Small intestine (tissue), 7 donors: ENCODE data around the gene APIP. TPM values are rescaled to one million over a fixed set of nuclear protein-coding genes. Genes with fewer than 3 reads are reported as not detected.

Experiments used
- DNase-seq, 2 donors: peaks; one replicate each; pipeline versions ENCODE4 v3.0.0 to v3.0.0-alpha.2; 2013
- FAIRE-seq: peaks from 2 replicates; lab custom pipeline; 2012; peaks lifted over from hg19 to GRCh38; lab: Jason Lieb, UNC
- H3K27ac ChIP-seq, 3 donors: one replicate each; pipeline ENCODE4 v1.5.1; 2013; ENCODE audit warnings: low read length in 2 of 3, mild to moderate bottlenecking in 2 of 3, control low read depth in 1 of 3, inconsistent platforms in 1 of 3, low read depth in 1 of 3, moderate library complexity in 1 of 3
- H3K27me3 ChIP-seq, 3 donors: one replicate each; pipeline ENCODE4 v1.6.1; 2013; ENCODE audit warnings: low read length in 3 of 3, inconsistent platforms in 1 of 3; ENCODE audit not compliant: control insufficient read depth in 3 of 3, insufficient read depth in 3 of 3
- H3K36me3 ChIP-seq, 3 donors: one replicate each; pipeline ENCODE4 v1.6.1; 2013; ENCODE audit warnings: low read length in 3 of 3, inconsistent platforms in 1 of 3, low read depth in 1 of 3, mild to moderate bottlenecking in 1 of 3, moderate library complexity in 1 of 3; ENCODE audit not compliant: control insufficient read depth in 3 of 3, insufficient read depth in 2 of 3
- H3K4me1 ChIP-seq, 3 donors: one replicate each; pipeline ENCODE4 v1.6.1; 2013; ENCODE audit warnings: low read length in 2 of 3, inconsistent platforms in 1 of 3, low read depth in 1 of 3, mild to moderate bottlenecking in 1 of 3, moderate library complexity in 1 of 3; ENCODE audit not compliant: control insufficient read depth in 3 of 3, insufficient read depth in 2 of 3
- H3K4me3 ChIP-seq, 3 donors: one replicate each; pipeline ENCODE4 v1.5.1; 2013; ENCODE audit warnings: low read length in 3 of 3, control low read depth in 1 of 3, inconsistent platforms in 1 of 3, low read depth in 1 of 3, mild to moderate bottlenecking in 1 of 3, moderate library complexity in 1 of 3
- H3K9me3 ChIP-seq, 2 donors: one replicate each; pipeline ENCODE4 v1.6.1; 2013; ENCODE audit warnings: low read depth in 1 of 2, low read length in 1 of 2; ENCODE audit not compliant: control insufficient read depth in 2 of 2, insufficient read depth in 1 of 2
- WGBS, 3 donors: extraction: QIAGEN DNeasy Blood & Tissue Kit; methylation state at CpG; one replicate each; pipeline ENCODE4 v1.1.7; 2013; 5-methylcytosine and 5-hydroxymethylcytosine counted together
- polyA plus RNA-seq, 4 donors: library from polyadenylated mRNA; stranded (reverse) in 3 of 4; unstranded in 1 of 4; fragments of 200-250 nt in 3 of 4; fragments of 120-200 nt in 1 of 4; gene quantifications; one replicate each; pipeline versions ENCODE4 v1.2.1 to v1.2.3, GENCODE V29; 2013
- donor health status: healthy with polysubstance abuse.
- donor health status: control.
- donor health status: control.
- donor health status: Bipolar disorder and iron deficiency.
- donor health status: healthy.

Gene APIP
- polyA plus RNA-seq, 4 donors = 23.6 to 36.2 (median 30.0) TPM

DNA sequence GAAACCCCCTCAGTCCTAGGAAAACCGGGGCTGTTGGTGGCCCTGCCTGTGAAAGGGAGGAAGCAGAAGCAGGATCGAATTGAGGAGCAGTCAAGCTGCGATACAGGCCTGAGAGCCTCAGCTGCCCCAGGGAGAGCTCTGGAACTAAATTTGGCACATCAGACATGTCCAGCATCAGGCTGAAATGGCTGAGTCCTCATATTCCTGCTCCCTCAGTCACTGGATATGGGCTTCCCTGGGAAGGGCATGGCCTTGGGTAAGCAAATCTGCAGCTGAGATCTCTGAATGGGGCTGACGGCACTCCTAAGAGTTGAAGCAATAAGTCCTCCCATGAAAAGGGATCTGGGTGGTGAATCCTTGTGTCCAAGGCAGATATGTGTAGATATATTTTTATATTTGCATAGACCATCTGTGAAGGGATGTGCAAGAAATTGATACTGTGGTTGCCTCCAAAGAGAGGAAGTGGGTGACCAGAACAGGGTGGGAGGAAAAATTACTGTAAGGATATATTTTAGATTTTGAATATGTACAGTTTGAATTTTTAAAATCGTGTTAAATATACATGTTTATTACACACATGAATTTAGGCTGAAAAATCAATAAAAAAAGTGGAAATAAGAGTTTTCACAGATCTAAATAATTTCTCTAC is 45.5 kb downstream of the APIP start:
- Histone ChIP-seq H3K27ac (no peak overlapping the region), H3K27me3 (no peaks in the 10 kb centered on the region), H3K36me3 (peaks cover 0 to 4% (median 0%) of the 10 kb centered on the region in 3 donors), H3K4me3 (no peak overlapping the region), H3K9me3 (peaks cover 0 to 12% of the 10 kb centered on the region in 2 donors), H3K4me1 (no peaks in the 10 kb centered on the region)
- WGBS, 3 donors = 86 to 91% (median 91%) methylated on average over 5 of the region's 5 CpGs
- no peak for DNase-seq
- FAIRE-seq = no peak

DNA sequence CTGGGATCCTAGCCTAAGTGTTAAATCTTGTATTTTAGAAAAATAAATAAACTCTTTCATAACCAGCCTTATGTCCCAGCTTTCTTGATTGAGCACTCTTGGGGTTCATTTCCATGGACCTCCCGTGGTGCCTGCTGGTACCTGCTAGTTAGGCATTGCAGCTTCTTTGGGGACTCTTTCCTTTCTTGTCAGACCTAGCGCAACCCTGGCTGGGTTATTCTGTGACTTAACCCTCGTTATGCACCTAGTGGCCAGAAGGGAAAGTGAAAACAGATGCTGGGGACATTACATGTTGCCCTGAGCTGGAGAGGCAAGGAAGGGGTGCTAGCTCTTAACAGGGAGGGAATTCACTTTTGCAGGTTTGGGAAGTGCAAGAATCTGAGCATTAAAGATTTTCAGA is 46.8 kb downstream of the APIP start:
- no peaks in the 10 kb centered on the region for H3K27me3 ChIP-seq
- DNase-seq (no peak), FAIRE-seq (no peak)
- H3K4me1 ChIP-seq = no peaks in the 10 kb centered on the region
- no peak overlapping the region for H3K4me3 ChIP-seq
- H3K36me3 ChIP-seq = no peaks in the 10 kb centered on the region
- no peak overlapping the region for H3K27ac ChIP-seq
- WGBS, 3 donors = 69 to 76% (median 72%) methylated on average over 3 of the region's 3 CpGs
- no peaks in the 10 kb centered on the region for H3K9me3 ChIP-seq

DNA sequence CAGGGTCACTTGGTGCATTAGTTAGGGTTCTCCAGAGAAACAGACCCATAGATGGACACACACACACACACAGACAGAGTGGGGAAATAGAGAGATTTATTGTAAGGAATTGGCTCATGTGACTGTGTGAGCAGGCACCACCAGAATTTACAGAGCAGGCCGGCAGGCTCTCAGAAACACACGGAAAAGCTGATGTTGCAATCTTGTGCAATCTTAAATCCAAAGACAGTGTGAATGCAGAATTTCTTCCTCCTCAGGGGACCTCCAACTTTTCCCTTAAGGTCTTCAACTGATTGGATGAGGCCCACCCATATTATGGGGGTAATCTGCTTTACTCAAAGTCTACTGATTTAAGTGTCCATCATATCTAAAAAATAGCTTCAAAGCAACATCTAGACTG is 49.8 kb downstream of the APIP start:
- WGBS, 3 donors = 84 to 91% (median 90%) methylated on average over 2 of the region's 2 CpGs
- no peak overlapping the region for H3K4me3 ChIP-seq
- H3K27me3 ChIP-seq = no peaks in the 10 kb centered on the region
- no peak overlapping the region for H3K27ac ChIP-seq
- H3K9me3 ChIP-seq = peaks cover 0 to 2% of the 10 kb centered on the region in 2 donors
- FAIRE-seq (no peak), DNase-seq (no peak)
- no peaks in the 10 kb centered on the region for H3K4me1 ChIP-seq
- H3K36me3 ChIP-seq = no peaks in the 10 kb centered on the region

DNA sequence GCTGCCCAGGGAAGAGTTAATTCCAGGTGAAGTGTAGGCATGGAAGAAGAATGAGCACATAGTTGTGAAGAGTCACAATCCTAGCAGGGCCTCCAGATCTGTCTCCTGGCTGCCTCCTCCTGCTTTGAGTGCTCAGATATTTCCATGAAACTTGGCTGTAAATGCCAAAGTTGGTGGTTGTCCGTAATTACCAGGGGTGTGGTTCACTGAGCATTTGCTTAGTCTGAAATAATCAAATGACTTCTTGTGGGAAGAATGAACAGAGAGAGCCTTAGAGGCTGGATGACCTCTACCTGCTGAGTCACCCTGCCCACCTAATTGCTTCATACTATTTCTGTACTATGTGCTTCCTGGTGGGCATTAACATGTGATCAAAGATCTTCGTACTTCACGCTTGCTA is 50.9 kb downstream of the APIP start:
- no peak for FAIRE-seq
- Histone ChIP-seq H3K27me3 (no peaks in the 10 kb centered on the region), H3K4me1 (no peaks in the 10 kb centered on the region), H3K36me3 (no peaks in the 10 kb centered on the region), H3K9me3 (peaks cover 0 to 2% of the 10 kb centered on the region in 2 donors), H3K4me3 (no peak overlapping the region), H3K27ac (no peak overlapping the region)
- 93 to 95% (median 94%) methylated on average over 3 of the region's 3 CpGs for WGBS, 3 donors
- no peak for DNase-seq

DNA sequence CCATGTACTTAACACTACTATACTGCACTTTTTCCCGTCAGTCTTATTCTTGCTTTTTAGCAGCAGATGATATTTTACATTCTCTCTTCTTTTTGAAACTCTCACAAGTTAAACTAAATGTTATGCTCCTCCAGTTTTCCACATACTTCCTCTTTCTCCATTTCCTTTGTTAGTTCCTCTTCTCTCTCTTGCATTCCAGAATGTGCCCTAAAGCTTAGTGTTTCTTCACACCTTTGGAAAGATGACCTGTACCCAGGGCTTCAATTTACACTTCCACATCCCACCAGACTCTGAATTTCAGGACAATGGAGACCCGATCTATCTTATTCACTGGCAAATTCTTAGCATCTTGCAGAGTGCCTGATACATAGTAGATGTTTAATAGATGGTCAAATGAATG is 51.8 kb downstream of the APIP start:
- H3K4me3 ChIP-seq = no peak overlapping the region
- no peaks in the 10 kb centered on the region for H3K4me1 ChIP-seq
- FAIRE-seq = no peak
- H3K27ac ChIP-seq = no peak overlapping the region
- H3K27me3 ChIP-seq = no peaks in the 10 kb centered on the region
- H3K9me3 ChIP-seq = peaks cover 0 to 2% of the 10 kb centered on the region in 2 donors
- DNase-seq = no peak
- WGBS, 3 donors = 84 to 95% (median 91%) methylated on average over 2 of the region's 2 CpGs
- no peaks in the 10 kb centered on the region for H3K36me3 ChIP-seq

DNA sequence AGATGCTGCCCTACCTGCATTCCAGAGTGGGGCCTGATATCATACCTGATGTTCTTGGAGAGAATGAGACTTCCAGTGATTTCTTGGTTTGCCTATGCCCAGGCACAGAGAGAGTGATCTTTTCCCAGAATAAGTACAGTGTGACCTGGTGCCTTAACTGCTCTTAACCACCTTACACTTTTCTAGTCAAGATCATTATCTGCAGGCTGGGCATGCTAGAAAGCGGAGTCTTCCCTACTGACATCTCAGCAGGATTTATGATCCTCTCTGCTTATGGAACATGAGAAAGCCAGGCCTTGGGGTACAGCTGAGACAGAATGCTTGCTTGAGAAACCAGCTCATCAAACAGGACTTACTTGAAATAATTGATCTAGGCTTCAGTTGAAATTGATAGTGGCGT is 53.1 kb downstream of the APIP start:
- WGBS, 3 donors = 45 to 77% (median 48%) methylated on average over 2 of the region's 2 CpGs

DNA sequence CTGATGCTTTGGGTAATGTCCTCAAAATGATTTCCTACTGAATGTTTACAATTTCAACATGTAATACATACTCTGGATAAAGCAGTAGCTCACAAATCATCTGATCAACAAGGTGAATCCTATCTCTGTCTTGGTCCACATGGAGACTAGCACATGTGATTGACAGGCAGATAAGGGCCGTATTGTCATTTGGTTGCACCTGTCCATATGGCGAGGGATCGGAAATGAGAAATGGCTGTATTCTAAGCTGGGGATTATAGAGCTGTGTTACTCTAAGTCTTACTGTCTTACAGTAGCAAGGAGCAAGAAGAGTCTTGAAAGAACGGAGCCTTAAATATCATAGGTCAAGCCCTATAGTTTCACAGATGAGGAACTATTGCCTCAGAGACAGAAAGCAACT is 55.7 kb downstream of the APIP start:
- Histone ChIP-seq H3K27ac (no peak overlapping the region), H3K4me3 (no peak overlapping the region), H3K4me1 (no peaks in the 10 kb centered on the region), H3K9me3 (peaks cover 0 to 2% of the 10 kb centered on the region in 2 donors), H3K36me3 (no peaks in the 10 kb centered on the region), H3K27me3 (no peaks in the 10 kb centered on the region)
- FAIRE-seq = no peak
- DNase-seq = no peak
- 67 to 85% (median 81%) methylated on average over 4 of the region's 4 CpGs for WGBS, 3 donors

More for the DNA sequence above, 53.1 kb downstream of the APIP start:
- H3K9me3 ChIP-seq = peaks cover 0 to 2% of the 10 kb centered on the region in 2 donors
- no peak overlapping the region for H3K27ac ChIP-seq
- H3K36me3 ChIP-seq = no peaks in the 10 kb centered on the region
- no peaks in the 10 kb centered on the region for H3K4me1 ChIP-seq
- DNase-seq (no peak), FAIRE-seq (no peak)
- H3K27me3 ChIP-seq = no peaks in the 10 kb centered on the region
- no peak overlapping the region for H3K4me3 ChIP-seq

DNA sequence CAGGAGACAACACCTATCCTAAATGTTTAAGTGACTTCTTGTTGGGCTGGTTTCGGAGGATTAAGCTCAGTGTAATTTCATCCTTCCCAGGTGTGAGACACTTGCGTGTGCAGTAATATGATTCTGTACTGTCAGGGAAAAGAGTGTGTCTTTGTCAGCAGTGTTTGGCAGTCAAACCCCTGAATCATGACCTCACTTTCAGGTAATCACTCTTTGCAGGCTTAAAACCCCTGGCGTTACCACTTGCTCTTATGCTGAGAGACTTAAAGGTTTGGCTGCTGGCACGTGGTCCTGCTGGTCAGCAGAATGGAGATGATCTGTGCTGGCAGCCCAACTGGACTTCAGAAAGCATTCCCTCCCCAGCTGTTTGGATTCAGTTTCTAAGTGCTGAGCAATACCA is 56.1 kb downstream of the APIP start:
- H3K36me3 ChIP-seq = no peaks in the 10 kb centered on the region
- DNase-seq (no peak), FAIRE-seq (no peak)
- H3K27me3 ChIP-seq = no peaks in the 10 kb centered on the region
- no peak overlapping the region for H3K27ac ChIP-seq
- 27 to 57% (median 42%) methylated on average over 4 of the region's 4 CpGs for WGBS, 3 donors
- peaks cover 0 to 2% of the 10 kb centered on the region in 2 donors for H3K9me3 ChIP-seq
- no peak overlapping the region for H3K4me3 ChIP-seq
- H3K4me1 ChIP-seq = no peaks in the 10 kb centered on the region

DNA sequence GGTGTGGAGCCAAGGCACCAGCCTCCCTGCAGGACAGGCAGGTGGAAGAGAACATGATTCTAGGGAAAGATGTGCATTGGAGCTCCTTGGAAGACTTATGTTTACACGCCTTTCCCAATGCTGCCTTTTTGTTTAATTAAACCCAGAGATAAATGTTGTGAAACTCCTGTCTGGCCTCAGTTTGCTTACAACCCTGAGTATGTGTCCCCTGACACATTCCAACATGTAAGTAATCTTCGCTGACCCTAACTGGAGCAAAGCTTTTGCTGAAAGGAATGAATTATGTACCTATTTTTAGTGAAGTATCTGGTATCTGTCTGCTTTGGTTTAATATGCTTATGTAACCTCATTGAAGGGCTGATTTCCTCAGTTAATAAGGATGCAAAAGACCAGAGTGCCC is 56.7 kb downstream of the APIP start:
- H3K4me1 ChIP-seq = peaks cover 0 to 4% (median 0%) of the 10 kb centered on the region in 3 donors
- FAIRE-seq (no peak), DNase-seq (no peak)
- WGBS, 3 donors = 71 to 86% (median 84%) methylated on average over 2 of the region's 2 CpGs
- peaks cover 0 to 2% of the 10 kb centered on the region in 2 donors for H3K9me3 ChIP-seq
- H3K36me3 ChIP-seq = no peaks in the 10 kb centered on the region
- no peak overlapping the region for H3K27ac ChIP-seq
- H3K27me3 ChIP-seq = no peaks in the 10 kb centered on the region
- no peak overlapping the region for H3K4me3 ChIP-seq
